EL (cell line): Measurements from ENCODE around the gene SPRR3.
"Not testable (repeated sequence)": the region's sequence is repeated elsewhere in the genome, so short reads cannot be mapped to it uniquely, and the experiment has no call there.

ENCODE experiments used
- DNase-seq: peaks from one replicate; pipeline ENCODE4 v3.0.0-alpha.2; 2016

SPRR3 gene

DNA sequence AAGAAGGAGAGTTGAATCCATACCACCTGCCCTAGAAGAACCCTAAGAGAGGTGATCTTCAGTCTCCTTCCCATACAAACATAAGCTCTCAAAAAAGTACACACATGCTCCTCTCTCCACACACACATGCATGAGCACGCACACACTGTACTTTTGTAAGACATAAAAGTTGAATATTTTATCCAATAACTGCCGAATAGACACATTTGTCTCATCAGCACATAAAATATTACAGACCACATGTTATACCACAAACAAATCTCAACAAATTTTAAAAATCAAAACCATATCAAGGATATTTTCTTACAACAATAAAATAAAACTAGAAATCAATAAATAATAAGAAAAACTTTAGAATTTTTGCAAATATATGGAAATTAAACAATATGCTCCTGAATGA lies 15.0 kb upstream of the SPRR3 start:
- no peak for DNase-seq

DNA sequence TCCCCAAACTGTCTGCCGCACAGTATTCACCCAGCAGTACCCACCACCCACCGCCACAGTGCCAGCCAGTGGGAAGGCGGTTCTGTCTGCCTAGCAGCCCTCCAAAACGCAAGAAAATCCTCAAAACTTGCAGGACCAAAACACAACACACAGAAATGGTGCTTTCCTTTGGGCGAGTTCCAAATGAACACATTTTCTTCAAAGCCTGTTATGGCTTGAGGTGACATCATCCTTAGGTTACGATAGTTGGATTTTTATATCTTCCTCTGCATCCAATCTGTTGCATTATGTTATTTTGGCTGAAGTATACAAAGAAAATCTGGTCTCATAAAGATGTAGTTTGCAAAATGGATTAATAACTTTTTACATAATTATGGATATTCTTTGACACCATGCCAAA lies 8.4 kb upstream of the SPRR3 start:
- no peak for DNase-seq

DNA sequence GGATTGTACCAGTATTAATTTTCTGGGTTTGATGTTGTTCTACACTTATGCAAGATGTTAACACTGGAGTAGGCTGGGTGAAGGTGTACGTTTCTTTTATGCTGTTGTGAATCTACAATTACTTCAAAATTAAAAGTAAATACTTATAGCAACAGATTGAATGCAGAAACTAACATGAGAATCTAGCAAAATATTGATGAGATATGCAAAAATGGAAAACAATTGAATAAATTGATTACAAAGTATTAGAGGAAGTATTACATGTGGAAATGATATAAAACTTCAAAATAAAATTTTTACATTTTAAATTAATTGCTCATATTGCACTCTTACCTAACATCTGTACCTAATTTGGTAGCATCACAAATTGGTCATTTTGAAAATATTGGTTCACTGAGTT lies 5.7 kb upstream of the SPRR3 start:
- no peak for DNase-seq

GRCh38 chr1:152996633-152997400 lies 4.7 kb upstream of the SPRR3 start:
- no peak for DNase-seq

GRCh38 chr1:152997901-152998300 lies 3.6 kb upstream of the SPRR3 start:
- no peak for DNase-seq

- DNase-seq = no peak
Observed at GRCh38 chr1:152998476-152998875, 3.1 kb upstream of the SPRR3 start.

- DNase-seq = no peak
Observed at GRCh38 chr1:152999818-153000217, 1.7 kb upstream of the SPRR3 start.

- no peak for DNase-seq
Observed at GRCh38 chr1:153000294-153000693, 1.3 kb upstream of the SPRR3 start.

DNA sequence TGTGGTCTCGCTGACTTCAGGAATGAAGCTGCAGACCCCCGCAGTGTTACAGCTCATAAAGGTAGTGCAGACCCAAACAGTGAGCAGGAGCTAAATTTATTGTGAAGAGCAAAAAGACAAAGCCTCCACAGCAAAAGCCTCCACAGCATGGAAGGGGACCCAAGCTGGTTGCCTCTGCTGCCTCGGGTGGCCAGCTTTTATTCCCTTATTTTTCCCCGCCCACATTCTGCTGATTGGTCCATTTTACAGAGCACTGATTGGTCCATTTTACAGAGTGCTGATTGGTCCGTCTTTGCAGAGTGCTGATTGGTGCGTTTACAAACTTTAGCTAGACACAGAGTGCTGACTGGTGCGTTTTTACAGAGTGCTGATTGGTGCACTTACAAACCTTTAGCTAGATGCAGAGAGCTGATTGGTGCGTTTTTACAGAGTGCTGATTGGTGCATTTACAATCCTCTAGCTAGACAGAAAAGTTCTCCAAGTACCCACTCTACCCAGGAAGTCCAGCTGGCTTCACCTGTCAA lies 9.7 kb downstream of the SPRR3 start:
- not testable (repeated sequence) for DNase-seq

DNA sequence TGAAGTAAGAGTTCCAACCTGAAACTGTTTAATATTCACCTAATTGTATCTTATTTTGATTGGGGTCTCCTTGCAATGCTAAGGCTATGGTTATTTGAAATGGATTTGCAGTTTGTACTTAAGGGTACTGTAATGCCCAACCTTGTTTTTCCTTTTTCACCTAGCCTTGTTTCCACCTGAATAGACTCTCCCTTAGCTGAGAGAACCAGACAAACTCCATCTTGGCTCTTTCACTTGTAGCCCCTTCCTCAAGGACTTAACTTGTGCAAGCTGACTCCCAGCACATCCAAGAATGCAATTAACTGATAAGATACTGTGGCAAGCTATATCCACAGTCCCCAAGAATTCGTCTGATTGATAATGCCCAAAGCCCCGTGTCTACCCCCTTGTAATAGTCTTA lies 20.3 kb downstream of the SPRR3 start:
- not testable (repeated sequence) for DNase-seq

- not testable (repeated sequence) for DNase-seq
Observed at GRCh38 chr1:153022340-153022739, 20.8 kb downstream of the SPRR3 start.

- no peak for DNase-seq
Observed at GRCh38 chr1:153023109-153023508, 21.6 kb downstream of the SPRR3 start.

DNA sequence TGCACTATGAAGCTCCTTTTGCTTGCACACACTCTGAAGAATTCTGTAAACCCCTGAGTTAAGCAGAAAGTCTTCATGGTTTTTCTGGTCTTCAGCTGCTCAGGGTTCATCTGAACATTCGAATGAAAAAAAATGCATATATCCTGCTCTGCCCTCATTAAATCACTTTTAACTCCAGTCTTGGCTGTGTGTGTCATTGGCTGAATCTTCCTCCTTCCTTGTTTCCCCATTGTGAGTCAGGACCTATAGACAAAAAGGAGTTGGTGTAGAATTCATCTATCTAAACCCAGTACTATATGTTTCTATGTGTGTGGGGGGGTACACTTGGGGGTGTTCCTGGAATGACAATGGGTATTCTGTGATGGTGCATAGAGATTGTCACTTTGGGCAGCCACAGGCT lies 22.9 kb downstream of the SPRR3 start:
- no peak for DNase-seq

DNA sequence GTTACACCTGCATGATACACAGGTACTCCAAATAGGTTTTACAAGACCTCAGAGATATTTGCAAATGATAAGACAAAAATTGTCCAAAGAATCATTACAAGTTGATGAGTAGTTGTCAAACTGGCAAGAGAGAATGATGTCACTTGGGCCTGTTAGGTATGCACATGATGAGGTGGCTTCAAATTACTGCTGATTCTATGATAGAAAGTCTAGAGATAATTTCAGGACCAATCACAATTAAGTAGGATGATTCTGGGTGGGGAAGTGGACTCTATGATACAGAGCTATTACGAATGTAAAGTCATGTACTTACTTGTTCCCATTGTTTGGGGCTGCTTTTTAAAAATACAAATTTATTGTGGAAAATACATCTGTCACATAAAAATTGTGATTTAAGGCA lies 24.2 kb downstream of the SPRR3 start:
- no peak for DNase-seq

DNA sequence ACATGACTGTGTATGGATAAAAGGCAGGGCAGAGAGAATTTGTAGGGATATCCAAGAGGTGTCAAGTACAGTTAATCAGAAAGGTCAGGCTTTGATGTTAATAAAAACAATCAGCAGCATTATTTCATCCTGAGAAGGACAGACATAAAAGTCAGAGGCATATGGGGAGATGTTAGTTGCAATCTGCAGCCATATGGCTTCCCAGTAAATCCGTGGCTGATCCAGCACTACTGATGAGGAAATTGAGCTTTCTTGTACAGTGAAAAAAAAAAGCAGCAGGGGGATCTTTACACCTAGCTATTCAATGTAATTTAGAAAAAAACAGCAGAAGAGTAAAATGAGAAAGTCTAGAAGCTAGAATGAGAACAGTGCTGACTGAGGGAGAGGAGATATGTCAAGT lies 27.2 kb downstream of the SPRR3 start:
- no peak for DNase-seq

DNA sequence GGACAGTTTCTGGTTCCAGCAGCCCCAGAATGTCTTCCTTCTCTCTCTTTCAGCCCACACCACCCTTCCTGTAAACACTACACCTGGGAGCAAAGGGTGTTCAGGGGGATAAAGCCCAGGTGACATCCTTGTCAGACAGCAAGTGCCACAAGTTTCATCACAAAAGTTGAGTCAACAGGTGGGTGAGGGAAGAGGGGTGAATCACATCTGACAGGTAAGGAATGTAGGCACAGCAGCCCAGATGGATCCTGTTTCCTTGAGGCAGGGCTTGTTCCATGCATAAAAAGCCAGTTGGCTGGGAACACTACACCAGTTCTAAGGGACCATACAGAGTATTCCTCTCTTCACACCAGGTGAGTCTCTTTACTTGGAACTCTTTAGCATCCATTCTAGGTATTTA lies 29.3 kb downstream of the SPRR3 start, which contains the start of gene SPRR1B:
TSS of gene SPRR1B (plus strand) at position 309 of the 400 bp plus-strand sequence. CDS start 1,143 bp downstream, outside the sequence.
- no peak for DNase-seq

DNA sequence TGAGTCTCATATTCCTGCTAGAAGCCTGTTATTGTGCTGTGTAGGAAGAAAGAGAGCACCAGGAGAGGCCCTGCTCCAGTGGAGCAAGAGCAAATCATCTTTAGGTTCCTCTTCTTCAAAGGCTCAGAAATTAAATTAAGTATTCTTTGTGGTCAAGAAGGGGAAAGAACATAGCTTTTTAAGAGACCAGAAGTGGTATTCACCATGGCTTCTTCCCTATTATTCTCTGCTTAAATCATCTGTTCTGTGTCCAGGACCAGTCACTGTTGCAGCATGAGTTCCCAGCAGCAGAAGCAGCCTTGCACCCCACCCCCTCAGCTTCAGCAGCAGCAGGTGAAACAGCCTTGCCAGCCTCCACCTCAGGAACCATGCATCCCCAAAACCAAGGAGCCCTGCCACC lies 30.5 kb downstream of the SPRR3 start:
- no peak for DNase-seq

DNA sequence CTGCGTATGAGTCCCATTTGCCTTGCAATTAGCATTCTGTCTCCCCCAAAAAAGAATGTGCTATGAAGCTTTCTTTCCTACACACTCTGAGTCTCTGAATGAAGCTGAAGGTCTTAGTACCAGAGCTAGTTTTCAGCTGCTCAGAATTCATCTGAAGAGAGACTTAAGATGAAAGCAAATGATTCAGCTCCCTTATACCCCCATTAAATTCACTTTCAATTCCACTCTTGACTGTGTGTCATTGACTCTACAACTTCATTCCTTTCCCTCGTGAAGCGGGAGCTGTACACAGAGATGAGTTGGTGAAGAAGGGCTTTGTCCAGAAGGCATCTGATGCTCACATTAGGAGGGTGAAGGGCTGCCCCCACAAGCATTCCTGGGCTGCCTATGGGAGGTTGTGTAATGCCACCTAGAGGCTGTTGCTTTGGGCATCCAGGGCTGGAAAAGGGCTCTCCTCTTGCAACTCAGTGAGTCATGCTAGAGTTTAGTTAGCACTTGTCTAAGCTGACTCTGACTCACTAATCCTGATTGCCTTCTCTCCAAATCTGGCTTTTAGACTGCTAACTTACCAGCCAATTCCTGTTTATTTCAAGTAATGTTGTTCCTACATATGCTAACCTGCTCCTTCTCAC lies 31.2 kb downstream of the SPRR3 start:
- peak; percentile 76 for DNase-seq

DNA sequence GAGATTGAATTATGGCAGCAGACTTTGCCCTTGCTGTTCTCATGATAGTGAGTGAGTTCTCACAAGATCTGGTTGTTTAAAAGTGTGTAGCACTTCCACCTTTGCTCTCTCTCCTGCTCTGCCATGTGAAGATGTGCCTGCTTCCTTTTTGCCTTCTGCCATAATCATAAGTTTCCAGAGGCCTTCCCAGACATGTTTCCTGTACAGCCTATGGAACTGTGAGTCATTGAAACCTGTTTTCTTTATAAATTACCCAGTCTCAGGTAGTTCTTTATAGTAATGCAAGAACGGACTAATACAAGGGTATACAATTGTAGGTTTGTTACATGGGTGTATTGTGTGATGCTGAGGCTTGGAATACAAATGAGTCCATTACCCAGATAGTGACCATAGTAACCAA lies 33.7 kb downstream of the SPRR3 start:
- DNase-seq = no peak

DNA sequence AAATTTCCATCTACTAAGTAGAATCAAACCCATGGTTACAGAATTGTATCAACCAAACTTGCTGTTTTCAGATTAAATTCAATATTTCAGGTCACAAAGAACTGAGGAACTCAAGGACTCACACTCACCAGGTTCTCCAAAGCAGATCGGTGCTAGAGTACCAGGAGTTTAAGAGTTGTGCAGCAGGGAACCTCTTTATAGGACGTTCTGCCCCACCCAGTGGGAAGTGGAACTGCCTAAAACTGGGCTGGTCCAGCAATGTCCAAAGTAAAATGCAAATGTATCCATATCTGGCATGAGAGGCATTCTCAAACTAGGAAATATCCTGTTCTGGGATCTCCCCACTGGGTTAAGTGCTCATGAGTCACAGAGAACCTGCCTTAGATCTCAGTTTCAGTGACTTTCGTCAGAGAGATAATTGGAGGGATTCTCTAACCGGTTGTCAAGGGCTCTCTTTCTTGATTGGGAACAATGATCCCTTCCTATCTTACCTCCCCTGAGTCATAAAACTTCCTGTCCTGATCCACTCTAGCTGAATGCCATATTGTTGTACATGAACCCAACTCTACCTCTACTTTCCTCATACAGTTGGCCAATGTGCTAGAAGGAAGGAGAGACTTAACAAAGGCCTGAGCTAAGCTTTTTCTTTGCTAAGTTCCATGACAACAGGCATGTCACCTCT lies 39.5 kb downstream of the SPRR3 start, which contains the start of gene SPRR2D:
TSS of gene SPRR2D (minus strand) at position 171 of the 682 bp plus-strand sequence. CDS start 774 bp downstream, outside the sequence.
- no peak for DNase-seq

DNA sequence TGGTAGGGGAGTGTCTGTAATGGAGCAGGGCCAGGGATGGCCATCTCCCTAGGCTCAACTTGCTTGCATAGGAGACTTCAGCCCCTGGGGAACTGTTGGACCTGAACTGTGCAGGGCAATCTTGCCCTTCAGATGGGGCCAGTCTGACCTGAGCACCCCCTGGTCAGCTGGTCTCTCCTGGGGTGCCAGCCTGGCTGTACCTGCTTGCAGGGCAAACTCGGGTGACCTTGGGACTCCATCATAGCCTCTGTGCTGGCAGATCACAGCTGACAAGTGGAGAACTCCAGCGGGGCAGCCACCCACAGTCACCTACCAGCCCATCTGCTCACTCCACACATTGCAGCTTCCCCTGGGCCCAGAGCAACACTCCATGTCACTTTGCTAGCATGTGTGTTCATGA lies 47.7 kb downstream of the SPRR3 start:
- no peak for DNase-seq
